ENCODE measurements around the gene STRIT1. TPM values are rescaled to one million over a fixed set of nuclear protein-coding genes. Genes with fewer than 3 reads are reported as not detected.
A peak's percentile ranks its signal among the peaks of the same experiment; 100 is the strongest.
"Not testable (repeated sequence)": the region's sequence is repeated elsewhere in the genome, so short reads cannot be mapped to it uniquely, and the experiment has no call there.

STRIT1 gene
- total RNA-seq, 6 experiments from 2014 or later, result not detected

GRCh38 chr3:155285936-155286335 is 7.5 kb downstream of the STRIT1 start:
- Mint-ChIP-seq H3K27me3 (ENCODE audit: insufficient read depth) (no peaks in the 10 kb centered on the region), H3K27ac (no peak overlapping the region), H3K4me1 (ENCODE audit: low read depth) (peaks cover 11% of the 10 kb centered on the region), H3K9me3 (no peaks in the 10 kb centered on the region), H3K36me3 (ENCODE audit: low read depth) (no peaks in the 10 kb centered on the region), H3K4me3 (no peak overlapping the region)
- no peak for DNase-seq
- TF ChIP-seq CTCF (IDR thresholded peaks at IDR 0.05), result no peak

- H3K4me3 Mint-ChIP-seq, result no peak overlapping the region
- no peaks in the 10 kb centered on the region; the same call in 1 of the 2 replicates for H3K36me3 Mint-ChIP-seq (ENCODE audit: low read depth)
- no peaks in the 10 kb centered on the region for H3K27me3 Mint-ChIP-seq (ENCODE audit: insufficient read depth)
- DNase-seq, result no peak
- peaks cover 11% of the 10 kb centered on the region for H3K4me1 Mint-ChIP-seq (ENCODE audit: low read depth)
- H3K9me3 Mint-ChIP-seq, result no peaks in the 10 kb centered on the region
- no peak overlapping the region for H3K27ac Mint-ChIP-seq
- TF ChIP-seq CTCF (IDR thresholded peaks at IDR 0.05), result no peak
Observed at GRCh38 chr3:155283092-155284056, 10.1 kb downstream of the STRIT1 start.

GRCh38 chr3:155282385-155283091 is 10.9 kb downstream of the STRIT1 start:
- no peak overlapping the region for H3K27ac Mint-ChIP-seq
- no peaks in the 10 kb centered on the region for H3K27me3 Mint-ChIP-seq (ENCODE audit: insufficient read depth)
- H3K9me3 Mint-ChIP-seq, result no peaks in the 10 kb centered on the region
- H3K4me1 Mint-ChIP-seq (ENCODE audit: low read depth), result peaks cover 11% of the 10 kb centered on the region
- H3K36me3 Mint-ChIP-seq (ENCODE audit: low read depth), result no peaks in the 10 kb centered on the region; the same call in 1 of the 2 replicates
- peak; percentile 71 for DNase-seq
- no peak for TF ChIP-seq CTCF (IDR thresholded peaks at IDR 0.05)
- H3K4me3 Mint-ChIP-seq, result no peak overlapping the region

GRCh38 chr3:155281912-155282311 is 11.6 kb downstream of the STRIT1 start:
- Mint-ChIP-seq H3K27me3 (ENCODE audit: insufficient read depth) (no peaks in the 10 kb centered on the region), H3K4me1 (ENCODE audit: low read depth) (peaks cover 6% of the 10 kb centered on the region), H3K9me3 (no peaks in the 10 kb centered on the region), H3K36me3 (ENCODE audit: low read depth) (no peaks in the 10 kb centered on the region; the same call in 1 of the 2 replicates), H3K27ac (no peak overlapping the region), H3K4me3 (no peak overlapping the region)
- TF ChIP-seq CTCF (IDR thresholded peaks at IDR 0.05), result no peak
- DNase-seq, result peak; percentile 11

- not testable (repeated sequence) for H3K36me3 Mint-ChIP-seq (ENCODE audit: low read depth); H3K27ac Mint-ChIP-seq; H3K27me3 Mint-ChIP-seq (ENCODE audit: insufficient read depth); H3K9me3 Mint-ChIP-seq; H3K4me1 Mint-ChIP-seq (ENCODE audit: low read depth); H3K4me3 Mint-ChIP-seq; DNase-seq
Observed at GRCh38 chr3:155276089-155276488, 17.4 kb downstream of the STRIT1 start.

GRCh38 chr3:155275159-155275754 is 18.2 kb downstream of the STRIT1 start:
- H3K9me3 Mint-ChIP-seq; H3K4me3 Mint-ChIP-seq; H3K4me1 Mint-ChIP-seq (ENCODE audit: low read depth); DNase-seq; H3K27ac Mint-ChIP-seq; H3K36me3 Mint-ChIP-seq (ENCODE audit: low read depth); H3K27me3 Mint-ChIP-seq (ENCODE audit: insufficient read depth): not testable (repeated sequence)

- H3K4me1 Mint-ChIP-seq (ENCODE audit: low read depth); H3K36me3 Mint-ChIP-seq (ENCODE audit: low read depth); H3K9me3 Mint-ChIP-seq; DNase-seq; H3K4me3 Mint-ChIP-seq; H3K27ac Mint-ChIP-seq; H3K27me3 Mint-ChIP-seq (ENCODE audit: insufficient read depth): not testable (repeated sequence)
Observed at GRCh38 chr3:155274435-155274834, 19.0 kb downstream of the STRIT1 start.

Measured in HFFc6 (cell line).